Lung (tissue), 12 donors: ENCODE data around the gene DARS1. TPM values are rescaled to one million over a fixed set of nuclear protein-coding genes. Genes with fewer than 3 reads are reported as not detected.

ENCODE experiments used
- ATAC-seq: fragments of 200-7000 bp; cut with Tn5 transposase; one replicate; pipeline ENCODE4 v1.9.1; 2020; ENCODE audit warnings: moderate number of reproducible peaks; ENCODE audit not compliant: insufficient read depth, low FRiP score
- DNase-seq, 3 donors: peaks; one replicate each; pipeline ENCODE4 v3.0.0-alpha.2; 2013 to 2017
- H3K27ac ChIP-seq, 2 donors: one replicate each; pipeline ENCODE4 v1.5.1; 2013; ENCODE audit warnings: mild to moderate bottlenecking in 2 of 2, moderate library complexity in 2 of 2, control low read depth in 1 of 2, inconsistent platforms in 1 of 2, low read depth in 1 of 2, low read length in 1 of 2
- H3K27me3 ChIP-seq, 3 donors: one replicate each; pipeline ENCODE4 v1.5.1; 2013; ENCODE audit warnings: low read length in 2 of 3; ENCODE audit not compliant: control insufficient read depth in 3 of 3, insufficient read depth in 3 of 3
- H3K36me3 ChIP-seq, 4 donors: one replicate each; pipeline ENCODE4 v1.5.1; 2013; ENCODE audit warnings: low read length in 4 of 4, mild to moderate bottlenecking in 1 of 4, moderate library complexity in 1 of 4; ENCODE audit not compliant: control insufficient read depth in 4 of 4, insufficient read depth in 4 of 4
- H3K4me1 ChIP-seq, 5 donors: one replicate each; pipeline ENCODE4 v1.5.1; 2013; ENCODE audit warnings: low read length in 5 of 5, mild to moderate bottlenecking in 2 of 5, moderate library complexity in 1 of 5; ENCODE audit not compliant: control insufficient read depth in 5 of 5, insufficient read depth in 5 of 5
- H3K4me3 ChIP-seq: one replicate; pipeline ENCODE4 v1.5.1; 2013; ENCODE audit warnings: mild to moderate bottlenecking, control low read depth, moderate library complexity
- H3K9ac ChIP-seq, 2 donors: one replicate each; pipeline ENCODE4 v1.5.1; 2013; ENCODE audit warnings: low read length in 2 of 2, control low read depth in 1 of 2; ENCODE audit not compliant: insufficient read depth in 1 of 2
- H3K9me3 ChIP-seq, 4 donors: one replicate each; pipeline ENCODE4 v1.5.1; 2013; ENCODE audit warnings: low read length in 3 of 4, mild to moderate bottlenecking in 1 of 4, moderate library complexity in 1 of 4; ENCODE audit not compliant: control insufficient read depth in 4 of 4, insufficient read depth in 3 of 4
- WGBS, 2 donors: extraction: QIAGEN DNeasy Blood & Tissue Kit; methylation state at CpG; one replicate each; pipeline ENCODE4 v1.1.7; 2013; 5-methylcytosine and 5-hydroxymethylcytosine counted together
- polyA plus RNA-seq, 2 donors: library from polyadenylated mRNA; stranded (reverse); fragments of 200-250 nt; gene quantifications; one replicate each; pipeline ENCODE4 v1.2.1, GENCODE V29; 2013
- total RNA-seq, 2 donors: library from RNA; depleted of rRNA in 1 of 2; stranded (reverse); fragments of >200 nt in 1 of 2; gene quantifications; one replicate each; pipeline ENCODE4 v1.2.1, GENCODE V29; 2014 to 2021
- TF ChIP-seq, protein P1 (sequence below): IDR thresholded peaks from 2 replicates; pipeline ENCODE4 v1.5.1; 2012; ENCODE audit warnings: mild to moderate bottlenecking; ENCODE audit errors: control extremely low read depth, extremely low read depth
- donor health status: control.
- donor health status: control.
- donor health status: Bipolar disorder and iron deficiency.
- donor health status: healthy.
- donor health status: DM: yes; HTN: yes; CAD: no.

The DARS1 gene
- total and polyA plus RNA-seq, 4 donors, result 47.2 to 77.9 (median 58.7) TPM

- H3K9ac ChIP-seq, result no peak overlapping the region
- WGBS, 2 donors, result 91 to 100% methylated on average over 1 of the region's 1 CpG
- peaks cover 0 to 16% (median 2%) of the 10 kb centered on the region in 5 donors for H3K4me1 ChIP-seq
- H3K9me3 ChIP-seq, result peaks cover 0 to 2% (median 0%) of the 10 kb centered on the region in 4 donors
- no peak overlapping the region for H3K27ac ChIP-seq
- TF ChIP-seq, protein P1, sequence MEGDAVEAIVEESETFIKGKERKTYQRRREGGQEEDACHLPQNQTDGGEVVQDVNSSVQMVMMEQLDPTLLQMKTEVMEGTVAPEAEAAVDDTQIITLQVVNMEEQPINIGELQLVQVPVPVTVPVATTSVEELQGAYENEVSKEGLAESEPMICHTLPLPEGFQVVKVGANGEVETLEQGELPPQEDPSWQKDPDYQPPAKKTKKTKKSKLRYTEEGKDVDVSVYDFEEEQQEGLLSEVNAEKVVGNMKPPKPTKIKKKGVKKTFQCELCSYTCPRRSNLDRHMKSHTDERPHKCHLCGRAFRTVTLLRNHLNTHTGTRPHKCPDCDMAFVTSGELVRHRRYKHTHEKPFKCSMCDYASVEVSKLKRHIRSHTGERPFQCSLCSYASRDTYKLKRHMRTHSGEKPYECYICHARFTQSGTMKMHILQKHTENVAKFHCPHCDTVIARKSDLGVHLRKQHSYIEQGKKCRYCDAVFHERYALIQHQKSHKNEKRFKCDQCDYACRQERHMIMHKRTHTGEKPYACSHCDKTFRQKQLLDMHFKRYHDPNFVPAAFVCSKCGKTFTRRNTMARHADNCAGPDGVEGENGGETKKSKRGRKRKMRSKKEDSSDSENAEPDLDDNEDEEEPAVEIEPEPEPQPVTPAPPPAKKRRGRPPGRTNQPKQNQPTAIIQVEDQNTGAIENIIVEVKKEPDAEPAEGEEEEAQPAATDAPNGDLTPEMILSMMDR, result no peak
- ATAC-seq, result no peak
- no peak for DNase-seq
- H3K4me3 ChIP-seq, result no peak overlapping the region
- peaks cover 6 to 26% (median 18%) of the 10 kb centered on the region in 4 donors for H3K36me3 ChIP-seq
- H3K27me3 ChIP-seq, result no peaks in the 10 kb centered on the region
Measured at GRCh38 chr2:135870571-135870970, 114.9 kb downstream of the DARS1 start.

DNA sequence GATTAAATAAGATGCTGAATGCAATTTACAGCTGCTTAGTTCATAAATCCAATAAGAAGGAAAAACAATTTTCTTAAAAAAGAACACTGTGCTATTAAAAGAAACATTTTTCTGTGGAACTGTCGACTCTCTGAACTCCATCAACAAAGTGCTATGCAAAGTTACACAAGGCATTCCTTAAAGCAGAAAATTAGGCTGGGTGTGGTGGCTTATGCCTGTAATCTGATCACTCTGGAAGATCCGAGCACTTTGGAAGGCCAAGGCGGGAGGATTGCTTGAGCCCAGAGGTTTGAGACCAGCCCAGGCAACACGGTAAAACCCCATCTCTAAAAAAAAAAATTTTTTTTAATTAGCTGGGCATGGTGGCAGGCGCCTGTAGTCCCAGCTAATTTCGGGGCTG is 122.2 kb downstream of the DARS1 start:
- Histone ChIP-seq H3K27ac (no peak overlapping the region), H3K9me3 (peaks cover 0 to 2% (median 0%) of the 10 kb centered on the region in 4 donors), H3K4me1 (no peaks in the 10 kb centered on the region), H3K9ac (no peak overlapping the region), H3K36me3 (peaks cover 14 to 49% (median 28%) of the 10 kb centered on the region in 4 donors), H3K27me3 (no peaks in the 10 kb centered on the region), H3K4me3 (no peak overlapping the region)
- ATAC-seq (no peak), DNase-seq (no peak)
- WGBS, 2 donors, result 91 to 92% methylated on average over 6 of the region's 6 CpGs
- TF ChIP-seq, protein P1, result no peak

- Histone ChIP-seq H3K9me3 (peaks cover 0 to 2% (median 0%) of the 10 kb centered on the region in 4 donors), H3K27ac (no peak overlapping the region), H3K4me3 (no peak overlapping the region), H3K4me1 (no peaks in the 10 kb centered on the region), H3K27me3 (no peaks in the 10 kb centered on the region), H3K36me3 (peaks cover 17 to 47% (median 25%) of the 10 kb centered on the region in 4 donors), H3K9ac (no peak overlapping the region)
- 89 to 92% methylated on average over 4 of the region's 4 CpGs for WGBS, 2 donors
- DNase-seq, result no peak
- TF ChIP-seq, protein P1, result no peak
- ATAC-seq, result no peak
Measured at GRCh38 chr2:135862718-135863117, 122.7 kb downstream of the DARS1 start.

Other genes with a start within 250 kb of the DARS1 start
- 100 to 1,000 TPM in 1 of 2 donors, 10 to 100 TPM in 1; 78.4 to 121 TPM for gene UBXN4, start 243.8 kb downstream of the DARS1 start, total RNA-seq
- 10 to 100 TPM; 39.7 to 53.3 TPM for gene UBXN4, start 243.8 kb downstream of the DARS1 start, polyA plus RNA-seq
- gene LCT, start 148.4 kb downstream of the DARS1 start, total RNA-seq, result under 1 TPM in 1 of 2 donors, not detected in 1; 0.06 TPM
- under 1 TPM; 0.01 to 0.02 TPM for gene LCT, start 148.4 kb downstream of the DARS1 start, polyA plus RNA-seq
- 10 to 100 TPM; 13.5 to 15.6 TPM for gene MCM6, start 109.2 kb downstream of the DARS1 start, total RNA-seq
- gene MCM6, start 109.2 kb downstream of the DARS1 start, polyA plus RNA-seq, result 1 to 10 TPM; 6.8 to 8.9 TPM
- gene CXCR4, start 132.5 kb upstream of the DARS1 start, total RNA-seq, result 100 to 1,000 TPM in 1 of 2 donors, 10 to 100 TPM in 1; 23.6 to 123 TPM
- 100 to 1,000 TPM in 1 of 2 donors, 10 to 100 TPM in 1; 17.5 to 214 TPM for gene CXCR4, start 132.5 kb upstream of the DARS1 start, polyA plus RNA-seq